GM10248 (cell line): Measurements from ENCODE around the gene APOL5.
"Not testable (repeated sequence)": the region's sequence is repeated elsewhere in the genome, so short reads cannot be mapped to it uniquely, and the experiment has no call there.

Experiments
- CTCF ChIA-PET: fragments of 300-600 bp; sonication (Branson Sonifier 250); formaldehyde crosslinking; extraction: SDS; loops from one replicate; lab custom pipeline; 2021; ENCODE audit warnings: antibody characterized with exemption; lab: Yijun Ruan, JAX
- POLR2A ChIA-PET: fragments of 350-650 bp; sonication (Branson Sonifier 250); formaldehyde crosslinking; extraction: SDS; loops from one replicate; lab custom pipeline; 2020; ENCODE audit warnings: antibody characterized with exemption; lab: Yijun Ruan, JAX
- DNase-seq: peaks from one replicate; pipeline ENCODE4 v3.0.0; 2012; ENCODE audit errors: extremely low spot score
- TF ChIP-seq, protein P1 (sequence below): IDR thresholded peaks from 2 replicates; pipeline ENCODE4 v1.5.1; 2012; ENCODE audit warnings: mild to moderate bottlenecking, low read depth; ENCODE audit errors: extremely low read depth, missing control alignments, control extremely low read depth

Gene APOL5

GRCh38 chr22:35732116-35732515, 14.4 kb downstream of the APOL5 start:
- ChIA-PET CTCF (interaction anchor here (2.1 kb wide), 1 partner anchor 17 kb away, joined by 5 read pairs; no protein-coding TSS in a partner anchor), POLR2A (no interaction called here)
- no peak for DNase-seq
- TF ChIP-seq, protein P1, sequence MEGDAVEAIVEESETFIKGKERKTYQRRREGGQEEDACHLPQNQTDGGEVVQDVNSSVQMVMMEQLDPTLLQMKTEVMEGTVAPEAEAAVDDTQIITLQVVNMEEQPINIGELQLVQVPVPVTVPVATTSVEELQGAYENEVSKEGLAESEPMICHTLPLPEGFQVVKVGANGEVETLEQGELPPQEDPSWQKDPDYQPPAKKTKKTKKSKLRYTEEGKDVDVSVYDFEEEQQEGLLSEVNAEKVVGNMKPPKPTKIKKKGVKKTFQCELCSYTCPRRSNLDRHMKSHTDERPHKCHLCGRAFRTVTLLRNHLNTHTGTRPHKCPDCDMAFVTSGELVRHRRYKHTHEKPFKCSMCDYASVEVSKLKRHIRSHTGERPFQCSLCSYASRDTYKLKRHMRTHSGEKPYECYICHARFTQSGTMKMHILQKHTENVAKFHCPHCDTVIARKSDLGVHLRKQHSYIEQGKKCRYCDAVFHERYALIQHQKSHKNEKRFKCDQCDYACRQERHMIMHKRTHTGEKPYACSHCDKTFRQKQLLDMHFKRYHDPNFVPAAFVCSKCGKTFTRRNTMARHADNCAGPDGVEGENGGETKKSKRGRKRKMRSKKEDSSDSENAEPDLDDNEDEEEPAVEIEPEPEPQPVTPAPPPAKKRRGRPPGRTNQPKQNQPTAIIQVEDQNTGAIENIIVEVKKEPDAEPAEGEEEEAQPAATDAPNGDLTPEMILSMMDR: no peak

DNA sequence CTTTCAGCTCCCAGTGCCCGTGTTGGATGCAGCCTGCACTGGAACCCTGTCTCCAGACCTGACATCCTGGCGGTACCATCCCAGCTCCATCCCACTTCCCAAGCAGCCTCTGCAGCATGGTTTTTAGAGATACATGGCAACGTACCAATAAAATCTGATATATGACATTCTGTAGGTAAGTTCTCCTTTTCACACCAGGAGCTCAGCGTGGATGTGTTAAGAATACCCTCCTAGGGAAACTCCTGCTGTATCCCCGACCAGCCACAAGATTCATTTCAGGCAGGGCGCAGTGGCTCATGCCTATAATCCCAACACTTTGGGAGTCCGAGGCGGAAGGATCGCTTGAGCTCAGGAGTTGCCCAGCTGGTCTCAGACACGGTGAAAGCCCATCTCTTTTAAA, 15.4 kb downstream of the APOL5 start:
- ChIA-PET POLR2A (interaction anchor here (0.6 kb wide), 1 partner anchor 42 kb away, joined by 4 read pairs; no protein-coding TSS in a partner anchor), CTCF (interaction anchor here (2.1 kb wide), 1 partner anchor 18 kb away, joined by 5 read pairs; no protein-coding TSS in a partner anchor)
- TF ChIP-seq, protein P1: no peak
- no peak for DNase-seq

DNA sequence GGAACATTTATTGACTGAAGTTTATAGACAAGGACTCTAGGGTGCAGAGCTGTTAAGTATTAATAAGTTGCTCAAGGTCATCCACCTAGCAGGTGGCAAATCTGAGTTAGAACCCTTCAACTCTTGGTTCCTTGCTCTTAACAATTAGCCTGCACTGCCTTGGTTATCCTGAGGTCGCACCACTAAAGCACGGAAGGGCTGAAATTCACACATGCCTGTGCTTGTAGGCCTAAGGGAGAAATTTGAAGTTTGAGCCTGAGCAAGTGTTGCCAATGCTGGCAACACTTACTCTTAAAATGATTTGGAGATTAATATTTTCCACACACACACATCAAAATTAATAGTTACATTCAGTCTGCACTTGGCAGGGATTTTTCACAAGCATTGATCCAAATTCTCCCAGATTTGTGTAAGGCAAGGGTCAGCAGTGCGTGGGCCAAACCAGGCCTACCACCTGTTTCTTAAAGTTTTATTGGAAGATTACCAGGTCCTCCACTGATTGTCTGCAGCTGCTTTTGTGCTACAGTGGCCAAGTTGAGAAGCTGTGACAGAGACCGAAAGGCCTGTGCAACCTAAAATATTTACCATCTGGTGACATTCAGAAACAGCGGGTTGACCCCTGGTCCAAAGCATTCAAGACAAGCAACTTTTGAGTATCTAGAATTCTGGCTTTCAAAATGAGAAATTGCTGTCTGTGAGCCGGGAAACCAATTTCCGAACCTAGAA, 16.3 kb downstream of the APOL5 start:
- ChIA-PET CTCF (no interaction called here), POLR2A (no interaction called here)
- no peak for DNase-seq
- TF ChIP-seq, protein P1: no peak

- CTCF ChIA-PET: no interaction called here
- POLR2A ChIA-PET: no interaction called here
Observed at GRCh38 chr22:35734517-35734827, 16.8 kb downstream of the APOL5 start.

GRCh38 chr22:35735542-35735941, 17.9 kb downstream of the APOL5 start:
- TF ChIP-seq, protein P1: no peak
- POLR2A ChIA-PET: no interaction called here
- no peak for DNase-seq
- CTCF ChIA-PET: no interaction called here

More at GRCh38 chr22:35734517-35734827, 16.8 kb downstream of the APOL5 start:
- TF ChIP-seq, protein P1: no peak
- no peak for DNase-seq

DNA sequence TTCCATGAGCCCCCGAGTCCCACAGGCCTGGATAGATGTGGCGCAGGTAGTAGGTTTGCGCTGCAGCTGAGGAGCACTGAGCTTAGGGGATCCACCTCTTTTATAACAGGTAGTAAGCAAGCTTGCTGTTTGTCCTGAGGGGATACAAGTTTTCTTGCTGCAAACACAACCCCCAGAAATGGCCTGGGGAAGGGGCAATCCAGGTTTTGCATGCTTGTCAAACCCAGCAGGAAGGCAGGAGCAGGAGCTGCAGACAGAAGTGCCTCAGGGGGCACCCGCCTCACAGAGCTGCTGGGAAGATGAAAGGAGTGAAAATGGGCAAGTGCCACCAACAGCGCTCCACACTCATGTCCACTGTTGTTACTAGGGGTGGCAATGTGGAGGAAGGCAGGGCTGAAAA, 18.5 kb downstream of the APOL5 start:
- DNase-seq: no peak
- CTCF ChIA-PET: no interaction called here
- POLR2A ChIA-PET: no interaction called here
- TF ChIP-seq, protein P1: no peak

- CTCF ChIA-PET: no interaction called here
- TF ChIP-seq, protein P1: no peak
- POLR2A ChIA-PET: no interaction called here
- no peak for DNase-seq
Observed at GRCh38 chr22:35736701-35737100, 19.0 kb downstream of the APOL5 start.

- POLR2A ChIA-PET: not testable (repeated sequence)
- CTCF ChIA-PET: interaction anchor here (1.6 kb wide), 1 partner anchor 8 kb away, joined by 4 read pairs; no protein-coding TSS in a partner anchor
Observed at GRCh38 chr22:35737886-35738285, 20.2 kb downstream of the APOL5 start.

More at GRCh38 chr22:35737886-35738285, 20.2 kb downstream of the APOL5 start:
- DNase-seq: not testable (repeated sequence)
